ENCODE measurements around the gene CHN1.

CHN1 gene

DNA sequence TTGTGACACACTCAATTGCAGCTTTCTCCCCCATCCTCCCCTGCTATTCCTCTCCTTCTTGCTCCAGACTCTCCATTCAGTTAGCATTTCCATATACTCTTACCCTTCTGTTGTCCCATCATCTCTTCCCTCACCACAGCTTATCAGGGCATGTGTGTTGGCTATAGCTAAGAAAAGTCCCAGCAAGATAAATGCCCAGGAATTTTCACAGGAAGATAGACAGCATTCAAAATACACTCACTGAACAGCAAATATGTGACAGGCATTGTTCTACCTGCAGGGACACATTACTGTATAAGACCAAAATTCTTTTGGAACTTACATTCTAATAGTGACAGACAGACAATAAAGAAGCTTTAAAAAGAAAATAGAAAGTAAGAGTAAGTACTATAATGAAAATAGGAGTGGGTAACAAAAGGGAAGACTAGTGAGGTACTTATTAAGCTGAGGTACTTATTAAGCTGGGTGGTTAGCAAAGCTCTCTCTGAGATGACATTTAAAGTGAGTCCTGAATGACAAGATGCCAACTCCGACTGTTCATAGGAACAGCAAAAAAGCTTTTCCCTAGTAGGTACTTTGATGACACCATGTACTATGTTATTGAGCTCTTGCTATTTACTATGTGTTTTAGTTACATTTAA, 86.2 kb downstream of the CHN1 start:
- DNase-seq, result no peak

DNA sequence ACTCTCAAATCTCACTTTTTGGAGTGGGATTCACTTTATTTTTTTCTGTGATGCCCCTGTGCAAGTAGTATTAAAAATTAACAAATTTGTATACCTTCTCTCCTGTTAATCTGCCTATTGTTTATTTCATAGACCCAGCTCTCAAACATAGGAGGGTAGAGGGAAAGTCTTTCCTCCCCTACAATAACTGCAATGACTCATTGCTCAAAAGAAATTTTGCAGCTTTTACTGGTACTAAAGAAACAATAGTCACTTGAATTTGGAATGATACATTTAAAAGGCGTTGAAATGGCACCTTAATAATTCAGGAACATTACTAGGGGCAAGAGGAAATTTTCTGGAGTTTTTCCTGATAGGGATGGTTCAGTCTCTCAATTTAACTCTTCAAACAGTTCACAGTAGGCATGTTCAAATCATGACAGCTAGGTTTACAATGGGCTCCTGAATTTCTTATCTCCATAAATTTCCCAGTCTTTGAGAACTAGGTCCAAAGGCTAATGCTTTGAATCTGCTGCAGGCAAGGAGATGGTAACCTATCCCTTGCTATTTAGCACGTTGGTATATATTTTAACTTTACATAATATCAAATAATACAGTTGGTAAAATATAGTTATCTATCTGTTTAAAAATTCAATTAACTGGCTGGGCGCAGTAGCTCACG, 88.8 kb downstream of the CHN1 start:
- DNase-seq, result no peak

- DNase-seq, result peak; percentile 96
Observed at GRCh38 chr2:174914853-174915760, 90.1 kb downstream of the CHN1 start.

- DNase-seq, result no peak
Observed at GRCh38 chr2:174908284-174908683, 96.9 kb downstream of the CHN1 start.

- DNase-seq, result no peak
Observed at GRCh38 chr2:174903264-174903556, 102.0 kb downstream of the CHN1 start.

GRCh38 chr2:174902506-174903263, 102.5 kb downstream of the CHN1 start:
- no peak for DNase-seq

DNA sequence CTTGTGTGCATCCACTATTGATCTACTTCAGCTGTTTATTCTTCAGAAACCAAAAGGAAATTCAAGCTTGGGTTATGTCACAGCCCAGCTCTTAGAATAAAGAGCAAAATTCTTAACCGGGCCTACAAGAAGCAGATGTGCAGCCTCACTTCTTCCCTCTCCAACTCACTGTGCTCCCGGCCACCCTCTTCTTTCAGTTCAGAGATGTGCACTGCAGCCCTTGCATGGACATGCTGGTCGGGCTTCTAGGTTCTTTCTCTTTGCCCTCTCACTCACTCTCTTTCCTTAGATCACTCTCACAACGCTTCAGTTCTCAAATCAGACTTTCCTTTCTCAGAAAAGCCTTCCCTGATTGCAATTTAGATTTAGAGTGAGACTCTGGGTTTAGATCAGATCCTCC, 104.1 kb downstream of the CHN1 start:
- DNase-seq, result no peak

- DNase-seq, result no peak
Observed at GRCh38 chr2:174897286-174897685, 107.9 kb downstream of the CHN1 start.

DNA sequence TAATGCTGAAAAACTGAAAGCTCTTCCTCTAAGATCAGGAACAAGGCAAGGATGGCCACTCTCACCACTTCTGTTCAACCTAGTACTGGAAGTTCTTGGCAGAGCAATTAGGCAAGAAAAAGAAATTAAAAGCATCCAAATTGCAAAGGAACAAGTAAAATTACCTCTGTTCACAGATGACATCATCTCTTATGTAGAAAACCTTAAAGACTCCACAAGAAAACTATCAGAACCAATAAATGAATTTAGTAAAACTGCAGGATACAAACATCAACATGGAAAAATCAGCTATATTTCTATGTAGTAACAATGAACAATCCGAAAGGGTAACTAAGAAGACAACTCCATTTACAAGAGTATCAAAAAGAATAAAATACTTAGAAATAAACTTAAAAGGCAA, 112.2 kb downstream of the CHN1 start:
- no peak for DNase-seq

DNA sequence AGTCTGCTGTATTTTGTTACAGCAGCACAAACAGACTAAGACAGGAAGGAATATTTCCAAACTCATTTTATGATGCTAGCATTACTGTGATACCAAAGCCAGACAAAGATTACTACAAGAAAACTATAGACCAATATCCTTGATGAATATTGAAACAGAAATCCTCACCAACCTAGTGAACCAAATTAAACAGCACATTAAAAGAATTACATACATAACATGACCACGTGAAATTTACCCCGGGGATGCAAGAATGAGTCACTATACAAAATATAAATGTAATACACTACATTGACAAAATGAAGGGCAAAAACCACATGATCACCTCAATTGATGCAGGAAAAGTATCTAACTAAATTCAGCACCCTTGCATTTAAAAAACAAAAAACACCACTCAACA, 112.6 kb downstream of the CHN1 start:
- DNase-seq, result no peak

GRCh38 chr2:174888646-174889271, 116.4 kb downstream of the CHN1 start:
- no peak for DNase-seq

DNA sequence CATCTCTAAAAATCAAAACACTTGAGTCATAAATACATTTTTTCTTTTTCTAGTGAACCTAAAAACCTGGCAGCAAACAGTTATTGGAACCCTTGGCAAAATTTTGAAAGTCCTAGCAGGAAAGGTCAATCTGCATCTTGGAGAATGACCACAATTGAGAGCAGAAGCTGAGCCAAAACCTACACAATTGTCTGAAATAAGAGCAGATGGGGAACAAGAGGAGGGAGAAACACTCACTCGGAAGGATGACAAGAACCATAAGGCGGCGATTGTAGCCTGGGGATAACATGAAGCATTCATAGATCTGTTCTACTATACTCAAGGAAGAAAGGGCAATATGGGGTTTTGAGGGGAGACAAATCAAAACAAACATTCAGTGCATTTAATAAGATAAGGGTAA, 117.0 kb downstream of the CHN1 start:
- no peak for DNase-seq

GRCh38 chr2:174882416-174882815, 122.8 kb downstream of the CHN1 start:
- no peak for DNase-seq

GRCh38 chr2:174881678-174882077, 123.5 kb downstream of the CHN1 start:
- DNase-seq, result no peak

GRCh38 chr2:174878537-174879147, 126.5 kb downstream of the CHN1 start:
- DNase-seq, result peak; percentile 81

- DNase-seq, result no peak
Observed at GRCh38 chr2:174877751-174878150, 127.4 kb downstream of the CHN1 start.

DNA sequence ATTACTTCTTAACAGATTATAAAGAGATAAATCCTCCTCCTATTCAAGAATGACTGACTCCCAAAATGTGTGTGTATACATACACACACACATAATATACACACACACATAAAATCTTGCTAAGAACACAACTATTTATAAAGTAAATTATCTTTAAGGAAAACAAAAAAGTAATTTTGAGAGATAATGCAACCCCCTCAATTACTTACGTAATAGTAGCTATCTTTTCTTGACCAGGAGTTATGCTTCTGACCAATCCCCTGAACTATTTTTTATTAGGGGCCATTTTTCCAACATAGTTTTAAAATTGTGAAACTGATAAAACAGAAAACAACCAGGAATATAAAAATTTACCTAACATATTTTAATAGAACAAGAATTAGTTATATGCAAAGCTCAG, 127.9 kb downstream of the CHN1 start:
- no peak for DNase-seq

DNA sequence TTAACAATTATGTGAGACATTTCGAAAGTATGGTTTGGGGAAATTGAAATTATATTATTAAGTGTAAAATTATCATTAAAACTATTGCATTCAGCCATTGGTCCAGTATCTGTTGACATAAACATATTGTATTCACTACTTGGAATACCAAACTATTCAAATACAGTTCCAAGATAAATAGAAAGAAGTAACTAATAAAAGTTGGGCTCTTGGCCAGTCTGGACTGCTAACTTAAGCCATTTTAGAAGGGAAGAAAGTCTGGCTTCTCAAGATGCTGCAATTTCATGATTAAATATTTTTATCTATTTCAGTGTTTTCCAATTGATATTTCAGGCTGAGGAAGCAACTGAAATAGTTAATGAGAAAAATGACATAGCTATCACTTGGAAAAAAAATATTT, 131.1 kb downstream of the CHN1 start:
- DNase-seq, result no peak

DNA sequence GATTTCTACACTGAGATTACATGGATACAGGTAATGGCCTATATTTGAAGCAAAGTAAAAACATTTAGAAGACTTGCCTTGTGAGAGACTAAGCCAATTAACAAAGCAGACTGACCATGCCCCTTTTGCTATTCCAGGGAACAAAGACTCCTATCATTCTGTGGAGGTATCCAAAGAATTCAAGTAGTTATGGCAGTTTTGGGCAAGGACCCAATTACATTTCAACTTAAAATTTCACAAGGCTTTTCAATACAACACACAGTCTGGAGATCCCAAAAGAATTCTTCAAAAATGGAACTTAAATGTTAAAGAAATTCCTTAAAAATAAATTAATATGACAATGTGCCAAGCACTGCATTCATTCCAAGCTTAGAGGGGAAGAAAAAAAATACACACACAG, 131.7 kb downstream of the CHN1 start:
- no peak for DNase-seq

GRCh38 chr2:174870787-174871186, 134.4 kb downstream of the CHN1 start:
- DNase-seq, result no peak

GRCh38 chr2:174868878-174869277, 136.3 kb downstream of the CHN1 start:
- DNase-seq, result peak; percentile 32

DNA sequence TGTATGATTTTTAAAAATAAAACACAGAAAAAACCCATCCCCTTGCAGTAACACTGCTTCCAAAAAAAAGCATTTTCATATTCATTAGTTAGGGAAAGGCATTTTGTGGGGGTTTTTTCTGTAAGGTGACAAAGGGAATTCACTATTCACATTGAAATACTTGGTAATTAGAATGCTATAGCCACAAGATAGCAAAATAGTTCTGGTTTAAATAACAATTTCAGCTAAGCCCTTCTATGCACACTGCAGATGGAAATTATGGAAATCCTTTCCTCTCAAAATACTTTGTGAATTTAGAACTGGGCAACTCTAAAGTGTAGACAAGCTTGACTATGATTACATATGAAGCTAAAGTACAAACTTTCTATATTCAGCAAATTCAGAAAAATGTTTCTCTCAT, 138.8 kb downstream of the CHN1 start:
- DNase-seq, result no peak

All from NCI-H1105 treated with DMSO at 0.1 percent for 48 hours (cell line).